HG03520 (cell line): Measurements from ENCODE around the gene DDX47.
A peak's percentile ranks its signal among the peaks of the same experiment; 100 is the strongest.
"Not testable (repeated sequence)": the region's sequence is repeated elsewhere in the genome, so short reads cannot be mapped to it uniquely, and the experiment has no call there.

Experiments used
- ATAC-seq: cut with Tn5 transposase; IDR thresholded peaks from one replicate; pipeline ENCODE4 v1.9.1; 2021; ENCODE audit warnings: mild to moderate bottlenecking, moderate library complexity; ENCODE audit not compliant: unreplicated experiment

DDX47 gene

DNA sequence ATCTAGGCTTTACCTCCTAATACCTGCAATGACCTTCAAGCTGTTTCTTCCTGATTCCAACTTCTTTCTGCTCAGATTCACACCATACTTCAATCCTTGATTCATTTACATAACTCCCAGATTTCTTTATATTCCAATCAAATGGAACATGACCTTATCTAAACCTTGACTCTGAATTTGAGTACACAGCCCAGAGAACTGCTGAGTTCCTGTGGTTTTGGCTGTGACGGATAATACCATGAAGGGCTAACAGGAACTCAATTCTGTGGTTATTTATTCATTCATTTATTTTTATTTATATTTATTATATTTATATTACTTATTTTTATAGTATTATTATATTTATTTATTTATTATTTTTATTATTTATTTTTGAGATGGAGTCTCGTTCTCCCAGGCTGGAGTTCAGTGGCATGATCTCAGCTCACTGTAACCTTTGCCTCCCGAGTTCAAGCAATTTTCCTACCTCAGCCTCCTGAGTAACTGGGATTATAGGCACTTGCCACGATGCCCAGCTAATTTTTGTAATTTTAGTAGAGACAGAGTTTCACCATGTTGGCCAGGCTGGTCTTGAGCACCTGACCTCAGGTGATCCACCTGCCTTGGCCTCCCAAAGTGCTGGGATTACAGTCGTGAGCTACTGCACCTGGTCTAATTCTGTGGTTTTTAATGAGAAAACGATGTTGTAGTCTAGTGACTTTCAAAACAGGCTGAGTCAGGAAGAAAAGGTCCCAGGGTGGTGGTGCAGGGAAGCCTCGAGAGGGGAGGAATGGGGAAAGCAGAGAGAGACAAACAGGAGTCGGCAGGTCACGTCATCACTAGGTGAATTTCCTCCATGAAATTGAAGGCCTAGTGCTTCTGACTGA, 16.0 kb upstream of the DDX47 start:
- ATAC-seq: no peak

DNA sequence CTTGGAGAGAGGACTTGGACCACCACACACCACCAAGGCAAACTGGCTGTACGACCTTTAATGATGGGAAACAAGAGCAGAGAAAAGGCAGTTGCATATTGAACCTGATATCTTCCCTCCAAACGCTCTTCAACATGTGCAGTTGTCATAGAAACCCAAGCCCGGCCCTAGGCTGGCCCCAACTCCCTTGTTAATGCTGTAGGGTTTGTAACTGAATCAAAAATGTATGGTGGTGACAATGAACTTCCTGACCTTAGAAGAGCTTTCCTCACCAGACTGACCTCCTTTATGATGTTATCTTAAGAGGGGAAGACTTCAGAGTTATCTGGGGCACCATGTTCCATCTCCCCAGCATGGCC, 15.4 kb upstream of the DDX47 start:
- ATAC-seq: no peak

DNA sequence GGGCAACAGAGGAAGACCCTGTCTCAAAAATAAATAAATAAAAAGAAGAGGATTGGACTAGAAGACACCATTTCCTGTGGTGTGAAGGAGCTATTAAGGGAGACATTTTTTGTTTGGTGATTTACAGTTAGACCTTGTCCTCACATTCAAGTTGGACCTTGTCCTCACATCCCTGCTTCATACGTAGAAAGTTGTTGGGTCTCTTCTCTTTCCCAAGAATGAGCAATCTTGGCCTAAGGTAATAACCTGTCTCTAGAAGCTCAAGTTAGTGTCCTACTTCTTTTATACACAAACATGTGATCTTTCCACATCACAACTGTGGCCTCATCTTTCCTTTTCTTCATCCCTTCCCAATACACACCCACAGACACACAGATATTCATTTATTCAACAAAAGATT, 14.7 kb upstream of the DDX47 start:
- no peak for ATAC-seq

DNA sequence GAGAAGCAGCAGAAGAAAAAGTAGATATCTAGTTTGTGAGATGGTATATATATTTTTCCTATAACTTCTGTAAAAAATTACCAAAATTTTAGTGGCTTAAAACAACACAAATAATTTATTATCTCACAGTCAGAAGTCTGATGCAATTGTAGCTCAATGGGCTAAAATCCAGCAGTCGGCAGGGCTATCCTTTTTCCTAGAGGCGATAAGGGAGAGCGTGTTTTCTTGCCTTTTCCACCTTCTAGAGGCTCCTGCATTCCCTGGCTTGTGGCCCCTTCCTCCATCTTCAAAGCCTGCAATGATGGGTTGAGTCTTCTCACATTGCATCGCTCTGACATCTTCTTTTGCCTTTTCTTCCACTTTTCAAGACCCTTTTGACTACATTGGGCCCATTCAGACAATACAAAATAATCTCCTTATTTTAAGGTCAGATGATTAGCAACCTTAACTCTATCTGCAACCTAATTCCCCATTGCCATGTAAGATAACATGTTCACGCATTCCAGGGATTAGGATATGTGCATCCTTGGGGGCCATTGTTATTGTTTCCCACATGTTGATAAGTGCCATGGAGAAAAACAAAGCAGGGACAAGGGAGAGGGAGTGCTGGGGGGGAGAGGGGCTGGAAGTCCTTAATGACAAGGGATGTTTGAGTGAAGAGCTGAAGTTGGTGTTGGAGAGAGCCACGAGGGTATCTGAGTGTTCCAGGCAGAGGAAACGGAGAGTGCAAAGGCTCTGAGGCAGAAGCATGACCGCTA, 13.8 kb upstream of the DDX47 start:
- ATAC-seq: no peak

DNA sequence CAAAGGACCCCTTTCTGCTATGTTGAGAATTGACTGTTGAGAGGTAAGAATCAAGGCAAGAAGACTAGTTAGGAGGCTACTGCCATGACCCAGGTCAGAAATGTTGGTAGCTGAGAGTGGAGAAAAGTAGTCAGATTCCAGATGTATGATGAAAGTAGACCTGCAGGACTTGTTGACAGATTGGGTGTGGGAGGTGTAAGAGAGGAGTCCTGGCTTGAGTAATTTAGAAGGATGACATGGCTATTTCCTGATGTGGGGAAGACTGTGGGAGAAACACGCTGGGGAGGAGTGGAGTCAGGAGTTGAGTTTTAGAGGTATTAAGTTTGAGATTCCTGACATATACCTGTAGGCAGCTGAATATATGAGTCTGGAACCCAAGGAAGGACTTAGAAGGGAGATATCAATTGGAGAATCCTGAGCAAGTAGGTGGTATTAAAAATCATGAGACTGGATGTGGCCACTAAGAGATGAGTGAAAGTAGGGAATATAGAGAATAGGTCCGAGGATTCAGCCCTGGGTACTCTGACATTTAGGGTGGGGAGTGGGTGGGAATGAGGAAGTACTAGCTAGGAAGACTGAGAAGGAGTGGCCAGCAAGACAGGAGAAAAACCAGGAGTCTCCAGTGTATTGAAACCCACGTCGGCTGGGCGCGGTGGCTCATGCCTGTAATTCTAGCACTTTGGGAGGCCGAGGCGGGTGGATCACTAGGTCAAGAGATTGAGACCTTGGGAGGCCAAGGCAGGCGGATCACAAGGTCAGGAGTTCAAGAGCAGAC, 12.6 kb upstream of the DDX47 start:
- ATAC-seq: no peak

DNA sequence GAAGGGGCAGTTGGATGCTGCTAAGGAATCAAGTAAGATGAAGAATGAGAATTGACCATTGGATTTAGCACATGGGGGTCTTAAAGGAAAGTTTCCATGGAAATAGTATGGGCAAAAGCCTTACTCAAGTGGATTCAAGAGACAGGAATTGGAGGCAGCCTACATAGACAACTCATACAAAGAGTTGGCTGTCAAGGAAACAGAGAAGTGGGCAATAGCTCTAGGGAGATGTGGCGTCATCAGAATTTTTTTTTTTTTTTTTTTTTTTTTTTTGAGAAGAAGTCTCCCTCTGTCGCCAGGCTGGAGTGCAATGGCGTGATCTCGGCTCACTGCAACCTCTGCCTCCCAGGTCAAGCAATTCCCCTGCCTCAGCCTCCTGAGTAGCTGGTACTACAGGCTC, 11.5 kb upstream of the DDX47 start:
- ATAC-seq: not testable (repeated sequence)

DNA sequence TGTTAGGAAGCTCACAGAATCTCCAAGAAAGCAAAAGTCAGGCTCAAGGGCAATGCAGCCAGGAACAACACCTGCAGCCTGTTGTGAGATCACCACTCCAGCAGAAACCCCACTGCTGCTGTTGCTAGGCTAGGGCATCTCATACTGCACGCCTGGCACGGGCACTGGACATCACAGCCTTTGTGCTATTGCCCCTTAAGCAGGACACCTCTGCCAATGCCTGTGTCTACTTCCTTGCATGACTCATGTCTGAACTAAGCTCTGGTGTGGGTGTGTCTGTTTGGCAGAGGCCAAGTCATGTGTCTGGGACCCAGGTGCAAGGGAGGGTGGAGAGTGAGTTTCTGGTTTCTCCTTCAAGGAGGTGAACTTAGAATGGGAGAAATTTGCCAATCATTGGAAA, 10.0 kb upstream of the DDX47 start:
- peak; percentile 80 for ATAC-seq

DNA sequence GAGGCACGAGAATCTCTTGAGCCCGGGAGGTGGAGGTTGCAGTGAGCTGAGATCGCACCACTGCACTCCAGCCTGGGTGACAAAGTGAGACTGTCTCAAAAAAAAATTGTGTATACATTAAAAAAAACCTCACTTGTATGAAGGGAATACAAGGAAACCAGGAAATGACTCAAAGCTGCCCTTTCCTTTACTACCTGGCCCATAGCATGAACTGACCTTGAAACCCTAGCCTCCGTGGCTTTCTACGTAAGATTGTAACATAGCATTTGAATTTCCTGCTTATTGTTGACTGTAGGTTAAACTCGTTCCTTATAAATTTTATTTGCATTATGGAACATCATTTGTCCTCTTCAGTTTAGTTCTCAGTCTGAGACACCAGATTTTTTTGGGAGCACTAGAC, 9.1 kb upstream of the DDX47 start:
- ATAC-seq: no peak

DNA sequence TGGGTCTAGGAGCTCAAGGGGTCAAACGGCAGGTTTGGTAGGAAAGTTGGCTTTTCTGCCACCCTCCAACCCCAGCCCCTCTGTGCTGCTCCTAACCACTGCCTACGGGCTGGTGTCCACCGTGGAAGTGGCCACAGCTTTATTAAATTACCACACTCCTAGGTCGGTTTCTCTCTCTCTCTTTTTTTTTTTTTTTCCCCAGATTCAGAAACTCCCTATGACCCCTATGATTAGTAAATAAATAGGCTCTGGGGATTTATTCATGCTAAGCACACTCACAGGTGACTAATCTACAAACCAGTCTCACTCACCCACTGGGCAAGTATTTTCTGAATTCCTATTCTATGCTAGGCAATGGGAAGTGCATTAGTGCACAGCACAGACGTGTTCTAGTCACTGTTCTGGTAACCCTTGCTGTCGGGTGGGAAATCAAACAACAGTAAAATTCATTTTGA, 8.7 kb upstream of the DDX47 start:
- ATAC-seq: no peak

DNA sequence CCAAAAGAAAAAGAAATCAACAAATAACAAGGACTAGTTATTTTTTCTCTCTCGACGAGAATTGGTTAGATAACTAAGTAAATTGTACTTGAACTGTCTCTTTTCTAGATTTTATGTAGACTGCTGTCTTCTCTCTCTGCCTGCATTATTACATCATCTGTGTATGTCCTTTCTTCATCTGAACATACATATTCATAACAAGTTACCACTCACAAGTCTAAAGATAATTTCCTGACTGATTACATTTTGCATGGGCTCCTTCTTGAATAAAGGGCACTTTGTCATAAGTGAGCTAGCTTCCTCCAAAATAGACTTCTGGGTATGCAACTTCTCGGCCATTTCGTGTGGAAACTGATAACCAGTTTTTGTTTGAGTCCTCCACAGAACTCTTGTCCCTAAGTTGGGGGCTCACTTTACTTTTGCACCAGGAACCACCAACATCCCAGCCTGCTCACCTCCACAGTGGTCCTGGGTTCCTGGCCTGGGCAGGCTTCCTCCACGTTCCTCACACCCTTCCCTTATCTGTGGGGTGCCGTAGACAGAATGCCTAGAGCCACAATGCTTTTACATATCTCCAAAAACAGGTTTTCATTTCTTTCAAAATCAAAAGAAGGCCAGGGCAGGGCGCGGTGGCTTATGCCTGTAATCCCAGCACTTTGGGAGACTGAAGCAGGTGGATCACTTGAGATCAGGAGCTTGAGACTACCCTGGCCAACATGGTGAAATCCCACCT, 6.2 kb upstream of the DDX47 start:
- ATAC-seq: no peak

DNA sequence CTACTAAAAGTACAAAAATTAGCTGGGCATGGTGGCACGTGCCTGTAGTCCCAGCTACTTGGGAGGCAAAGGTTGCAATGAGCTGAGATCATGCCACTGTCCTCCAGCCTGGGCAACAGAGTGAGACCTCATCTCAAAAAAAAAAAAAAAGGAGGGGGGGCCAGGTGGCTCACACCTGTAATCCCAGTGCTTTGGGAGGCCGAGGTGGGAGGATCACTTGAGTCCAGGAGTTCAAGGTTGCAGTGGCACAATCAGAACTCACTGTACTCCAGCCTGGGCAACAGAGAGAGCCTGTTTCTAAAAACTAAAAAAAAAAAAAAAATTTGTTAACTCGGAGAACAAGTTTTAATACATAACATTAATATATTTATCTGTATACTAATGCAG, 5.6 kb upstream of the DDX47 start:
- not testable (repeated sequence) for ATAC-seq

DNA sequence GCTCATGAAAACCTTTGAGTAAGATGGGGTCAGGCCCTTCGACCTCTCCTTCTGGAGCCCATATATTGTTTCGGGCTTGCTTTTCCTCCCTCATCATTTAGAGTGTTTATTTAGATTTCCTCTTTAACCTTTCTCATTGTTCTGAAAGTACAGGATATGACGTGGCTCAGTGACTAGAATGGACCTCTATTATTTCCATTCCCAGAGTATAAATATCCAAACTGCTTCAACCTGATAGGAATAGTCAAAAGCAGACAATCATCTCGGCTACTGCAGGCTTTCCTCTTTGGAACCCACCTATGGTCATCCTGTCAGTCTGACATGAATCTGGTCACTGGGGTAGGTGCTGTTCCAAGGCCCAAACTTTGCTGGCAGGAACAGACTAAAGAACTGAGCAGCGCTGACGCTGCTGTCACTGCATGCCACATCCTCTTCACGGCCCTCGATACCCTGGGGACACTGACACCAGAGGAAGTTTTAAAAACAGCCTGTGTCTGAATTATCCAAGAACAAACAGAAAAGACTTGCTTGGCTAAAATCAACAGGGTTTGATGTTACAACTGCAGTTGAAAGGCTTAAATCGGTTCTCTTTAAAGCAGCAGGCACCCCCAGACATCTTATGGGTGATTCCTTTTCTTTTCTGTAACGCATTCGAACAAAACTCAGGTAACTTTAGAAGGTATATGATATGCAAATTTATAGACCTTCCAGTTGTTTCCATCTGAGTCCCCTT, 5.0 kb upstream of the DDX47 start:
- peak; percentile 58 for ATAC-seq

DNA sequence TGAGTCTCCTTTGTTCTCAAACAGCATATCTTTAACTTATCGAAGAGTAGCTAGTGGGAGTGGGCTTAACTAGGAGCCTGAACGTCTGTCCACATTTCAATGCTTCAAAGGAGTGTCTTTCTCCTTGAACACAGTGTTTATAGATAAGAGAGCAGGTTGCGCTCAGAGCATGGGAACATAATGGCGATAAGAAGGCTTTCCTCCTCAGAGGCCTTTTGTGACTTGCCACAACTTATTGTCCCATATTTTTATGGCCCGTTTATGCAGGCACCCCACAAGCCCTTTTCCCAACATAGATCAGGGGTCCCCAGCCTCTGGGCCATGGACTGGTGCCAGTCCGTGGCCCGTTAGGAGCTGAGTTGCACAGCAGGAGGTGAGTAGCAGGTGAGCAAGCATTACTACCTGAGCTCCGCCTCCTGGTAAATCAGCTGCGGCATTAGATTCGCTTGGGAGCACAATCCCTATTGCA, 2.6 kb upstream of the DDX47 start:
- ATAC-seq: no peak

DNA sequence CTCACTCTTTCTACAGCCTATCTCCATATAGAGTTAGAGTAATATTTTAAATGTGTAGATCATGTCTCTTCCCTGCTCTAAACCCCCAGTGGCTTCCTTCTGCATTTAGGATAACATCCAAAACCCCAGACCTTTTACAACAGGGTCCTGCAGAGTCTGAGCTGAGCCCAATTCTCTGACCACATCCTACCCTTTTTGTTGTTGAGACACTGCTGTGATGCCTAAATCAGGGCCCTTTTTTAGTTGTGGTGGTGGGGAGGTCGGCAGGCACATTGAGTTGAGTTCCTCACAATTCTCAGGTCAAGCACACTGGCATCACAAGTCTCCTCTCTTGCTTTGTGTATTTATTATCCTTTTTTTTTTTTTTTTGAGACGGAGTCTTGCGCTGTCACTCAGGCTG, 1.8 kb upstream of the DDX47 start:
- no peak for ATAC-seq

DNA sequence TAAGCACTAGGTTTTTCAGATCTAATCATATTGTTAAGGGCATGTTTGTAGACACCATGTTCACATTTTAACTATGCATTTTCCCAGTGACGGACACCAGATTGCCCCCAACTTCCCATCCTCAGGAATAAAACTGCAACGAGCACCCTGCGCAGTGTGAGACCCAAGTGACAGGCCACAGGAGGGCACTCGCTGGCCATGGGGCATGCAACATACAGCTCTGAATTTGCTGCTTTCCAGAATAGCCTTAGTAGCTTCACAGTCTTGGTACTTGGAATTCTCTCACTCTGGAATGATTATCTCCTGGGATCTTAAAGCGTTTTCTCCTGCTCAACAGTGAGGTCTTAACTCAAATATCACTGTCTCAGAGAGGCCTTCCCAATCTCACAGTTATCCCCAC, 972 bp upstream of the DDX47 start:
- ATAC-seq: no peak

DNA sequence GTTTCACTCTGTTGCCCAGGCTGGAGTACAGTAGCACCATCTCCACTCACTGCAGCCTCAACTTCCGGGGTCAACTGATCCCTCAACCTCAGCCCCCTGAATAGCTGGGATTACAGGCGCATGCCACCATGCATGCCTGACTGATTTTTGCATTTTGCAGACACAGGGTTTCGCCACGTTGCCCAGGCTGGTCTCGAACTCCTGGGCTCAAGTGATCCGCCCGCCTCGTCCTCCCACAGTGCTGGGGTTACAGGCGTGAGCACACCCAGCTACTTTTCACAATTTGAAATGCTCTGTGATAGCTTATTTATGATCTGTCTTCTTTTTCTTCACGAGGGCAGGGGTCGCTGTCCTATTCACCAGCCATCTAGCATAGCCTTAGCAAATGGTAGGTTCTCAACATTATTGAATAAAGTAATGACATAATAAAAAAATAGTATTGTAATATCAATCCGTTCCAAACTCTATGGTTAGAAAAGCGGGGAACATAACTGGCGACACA, 477 bp upstream of the DDX47 start:
- ATAC-seq: no peak

DNA sequence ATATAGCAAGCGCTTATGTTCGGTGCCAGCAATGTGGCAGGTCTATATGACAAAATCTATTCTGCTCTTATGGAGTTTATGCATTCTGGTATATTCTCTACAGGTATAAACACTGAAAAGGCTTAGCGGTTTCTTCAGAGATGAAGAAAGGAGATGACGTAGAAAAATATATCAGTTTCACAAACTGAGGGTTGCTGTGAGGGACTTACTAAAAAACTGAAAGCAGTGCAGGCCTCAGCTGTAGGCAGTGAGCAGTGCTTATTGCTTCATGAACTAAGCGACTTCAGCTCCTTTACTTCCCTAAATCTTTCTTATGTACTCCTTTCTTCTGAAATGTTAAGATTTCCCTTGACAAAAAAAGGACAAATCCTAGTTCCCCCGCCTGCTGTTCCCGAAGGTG, 4.5 kb downstream of the DDX47 start:
- ATAC-seq: no peak

DNA sequence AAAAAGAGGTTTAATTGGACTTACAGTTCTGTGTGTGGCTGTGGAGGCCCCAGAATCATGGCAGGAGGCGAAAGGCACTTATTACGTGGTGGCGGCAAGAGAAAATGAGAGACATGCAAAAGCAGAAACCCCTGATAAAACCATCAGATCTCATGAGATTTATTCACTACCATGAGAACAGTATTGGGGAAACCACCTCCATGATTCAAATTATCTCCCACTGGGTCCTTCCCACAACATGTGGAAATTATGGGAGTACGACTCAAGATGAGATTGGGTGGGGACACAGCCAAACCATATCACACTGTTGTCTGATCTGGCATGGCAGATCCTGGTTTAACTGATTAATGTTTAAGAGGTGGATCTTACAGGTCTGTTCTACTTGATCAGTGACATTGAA, 5.6 kb downstream of the DDX47 start:
- no peak for ATAC-seq

DNA sequence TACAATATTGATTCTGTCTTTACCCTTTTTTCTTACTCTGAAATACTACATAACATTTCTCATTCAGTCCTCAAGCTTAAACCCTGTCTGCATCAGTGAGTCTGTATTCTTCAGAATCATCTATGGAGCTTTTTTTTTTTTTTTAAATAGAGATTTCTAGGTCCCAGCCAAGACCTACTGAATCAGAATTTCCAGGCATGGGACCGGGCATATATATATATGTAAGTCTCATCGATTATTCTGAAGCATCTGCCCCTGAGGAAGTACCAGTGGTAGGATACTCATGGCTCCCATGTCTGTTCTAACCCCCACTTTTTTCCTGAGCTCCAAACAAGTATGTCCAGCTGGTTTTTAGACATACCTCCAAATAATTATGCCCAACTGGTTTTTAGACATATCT, 6.1 kb downstream of the DDX47 start:
- no peak for ATAC-seq

DNA sequence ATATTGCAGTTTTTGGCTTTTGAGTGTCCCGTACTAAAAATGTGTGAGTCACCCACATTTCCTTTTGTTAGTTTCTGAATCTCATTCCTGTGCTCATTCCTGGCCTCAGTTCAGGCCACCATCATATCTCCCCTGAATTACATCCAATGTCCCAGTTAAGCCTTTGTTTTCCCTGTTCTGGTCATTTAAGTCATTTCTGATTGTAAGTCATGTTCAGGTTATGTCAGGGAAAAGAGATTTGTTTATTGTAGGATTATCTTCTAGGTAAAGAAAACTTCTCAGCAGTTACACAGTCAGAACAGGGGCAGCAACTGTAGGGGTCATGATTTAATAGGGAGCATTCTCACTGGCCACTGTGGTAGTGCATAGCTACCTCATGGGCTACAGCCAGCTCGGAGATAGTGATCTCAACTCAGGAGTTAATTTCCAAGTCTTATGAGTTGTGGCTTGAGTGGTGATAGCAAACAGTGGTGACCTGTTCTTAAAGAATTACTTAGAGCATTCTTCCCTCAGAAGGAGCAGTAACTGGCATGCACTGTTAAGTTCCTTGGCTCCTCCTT, 6.7 kb downstream of the DDX47 start:
- no peak for ATAC-seq
